GM18505 (cell line): ENCODE measurements around the gene ROBO3.

ENCODE experiments used
- ATAC-seq: cut with Tn5 transposase; IDR thresholded peaks from one replicate; pipeline ENCODE4 v1.9.1; 2021; ENCODE audit not compliant: unreplicated experiment
- POLR2A ChIP-seq: IDR thresholded peaks from 4 replicates; pipeline ENCODE4 v1.6.1; 2011; ENCODE audit warnings: borderline replicate concordance; ENCODE audit not compliant: insufficient read depth, insufficient read length; ENCODE audit errors: extremely low read depth

Gene ROBO3

GRCh38 chr11:124839128-124839971 is 25.9 kb upstream of the ROBO3 start:
- no peak for TF ChIP-seq POLR2A
- no peak for ATAC-seq

DNA sequence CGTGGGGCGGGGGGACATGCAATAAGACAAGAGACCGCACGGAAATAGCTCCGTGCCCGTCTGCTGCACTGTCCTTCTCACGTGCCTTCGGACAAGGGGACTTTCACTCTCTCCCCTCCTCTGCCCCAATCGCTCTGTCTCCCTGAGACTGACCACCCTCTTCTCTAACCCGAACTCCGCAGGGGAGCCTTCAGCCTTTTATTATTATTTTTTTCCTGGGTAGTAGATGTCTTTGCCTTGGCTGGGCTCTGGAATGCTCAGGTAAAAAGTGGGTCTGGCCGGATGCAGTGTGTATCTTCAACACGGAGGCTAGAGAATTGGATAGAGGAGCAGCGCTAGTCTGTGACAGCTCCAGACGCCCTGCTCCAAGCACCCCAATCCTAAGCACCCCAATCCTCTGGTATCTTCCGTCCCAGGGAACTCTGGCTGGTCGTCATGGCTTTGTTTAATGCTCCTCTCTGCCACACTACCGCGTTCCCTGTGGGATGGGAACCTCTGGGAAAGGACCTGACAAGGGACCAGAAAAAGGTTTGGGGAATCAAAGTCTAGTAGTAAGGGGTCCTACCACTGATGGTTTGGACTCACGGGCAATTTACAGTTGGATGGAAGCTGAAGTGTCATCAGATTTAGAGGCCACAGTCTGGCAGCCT is 25.1 kb upstream of the ROBO3 start:
- TF ChIP-seq POLR2A = no peak
- no peak for ATAC-seq

- no peak for TF ChIP-seq POLR2A
- ATAC-seq = no peak
These were observed 24.6 kb upstream of the ROBO3 start for GRCh38 chr11:124840666-124841065.

GRCh38 chr11:124841201-124841600 is 24.0 kb upstream of the ROBO3 start:
- ATAC-seq = no peak
- no peak for TF ChIP-seq POLR2A

GRCh38 chr11:124841840-124842239 is 23.4 kb upstream of the ROBO3 start:
- no peak for ATAC-seq

GRCh38 chr11:124842305-124842704 is 22.9 kb upstream of the ROBO3 start:
- ATAC-seq = no peak
- TF ChIP-seq POLR2A = no peak

More at GRCh38 chr11:124841840-124842239, 23.4 kb upstream of the ROBO3 start:
- TF ChIP-seq POLR2A = no peak

DNA sequence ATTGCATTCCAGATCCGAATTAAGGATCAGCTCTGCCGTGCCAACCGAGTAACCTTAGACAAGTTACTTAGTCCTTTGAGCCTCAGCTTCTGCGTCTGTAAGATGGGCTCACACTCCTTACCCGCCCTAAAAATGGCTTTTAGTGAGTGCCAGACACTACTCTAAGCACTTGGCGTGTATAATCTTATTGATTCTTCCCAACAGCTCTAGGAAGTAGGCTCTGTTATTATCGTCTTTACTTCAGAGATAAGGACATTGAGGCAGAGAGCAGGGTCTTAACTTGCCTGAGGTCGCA is 21.7 kb upstream of the ROBO3 start:
- TF ChIP-seq POLR2A = no peak
- no peak for ATAC-seq

DNA sequence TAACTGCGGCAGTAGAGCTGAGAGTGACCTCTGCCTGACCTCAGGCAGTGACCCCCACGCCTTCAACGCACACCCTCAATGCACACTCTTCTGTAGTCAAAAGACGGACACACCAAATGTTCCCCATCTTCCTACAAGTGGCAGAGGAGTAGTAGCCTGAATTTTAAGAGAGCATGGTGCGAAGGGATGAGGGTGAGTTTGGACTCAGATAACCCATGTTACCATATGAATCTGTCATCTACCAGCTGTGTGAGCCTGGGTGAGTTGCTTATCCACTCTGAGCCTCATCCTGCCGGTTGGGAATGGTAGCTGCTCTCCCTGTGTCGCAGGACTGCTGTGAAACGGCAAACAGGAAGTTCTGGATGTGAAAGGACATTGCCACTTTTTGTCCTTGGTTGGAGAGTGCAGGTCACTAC is 20.6 kb upstream of the ROBO3 start:
- TF ChIP-seq POLR2A = no peak
- no peak for ATAC-seq

DNA sequence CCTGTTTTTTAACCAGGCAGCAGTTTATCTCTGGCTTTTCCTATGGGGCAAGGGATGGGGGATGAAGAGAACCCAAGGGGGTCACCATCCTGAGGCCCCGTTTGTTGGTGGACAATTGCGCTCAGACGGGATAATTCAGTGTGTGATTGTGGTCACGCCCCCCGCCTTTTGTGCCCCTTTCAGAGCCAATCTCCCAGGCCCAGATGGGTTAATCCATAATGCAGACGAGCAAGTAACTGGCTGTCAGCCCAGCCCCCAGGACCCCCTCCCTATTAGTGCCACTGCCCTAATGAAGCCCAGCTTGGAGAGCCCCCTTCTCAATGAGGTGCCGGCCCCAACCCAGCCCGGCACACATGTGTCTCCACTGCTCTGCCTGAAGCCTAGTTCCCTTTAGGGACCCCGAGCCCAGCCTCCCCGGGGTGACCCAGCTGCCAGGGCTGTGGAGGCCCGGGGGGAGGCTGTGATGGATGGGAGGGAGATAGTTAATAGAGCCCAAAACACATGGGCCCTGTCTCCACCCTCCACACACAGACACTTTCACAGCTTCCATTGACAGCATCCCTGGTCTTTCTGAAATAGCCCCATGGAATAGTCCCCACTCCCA is 19.1 kb upstream of the ROBO3 start:
- no peak for TF ChIP-seq POLR2A
- ATAC-seq = no peak

- no peak for TF ChIP-seq POLR2A
- ATAC-seq = no peak
These were observed 6.1 kb upstream of the ROBO3 start for GRCh38 chr11:124859171-124859570.

DNA sequence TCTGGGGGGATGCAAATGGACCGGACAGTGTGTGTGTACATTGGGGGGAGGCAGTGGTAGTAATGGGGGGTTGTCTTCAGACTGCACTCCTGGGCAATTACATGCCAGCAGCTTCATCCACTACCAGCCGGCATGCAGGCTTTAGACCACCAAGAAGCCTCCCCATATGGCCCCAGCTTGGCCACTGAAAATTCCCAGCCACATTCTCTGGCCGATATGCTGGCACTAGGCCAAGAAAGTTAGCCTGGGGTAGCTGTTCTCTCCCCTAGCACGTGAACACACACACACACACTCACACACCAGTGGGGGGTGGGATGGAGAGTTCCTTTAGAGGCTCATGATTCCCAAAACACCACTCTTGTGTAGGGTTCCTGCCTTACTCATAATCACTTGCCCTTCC is 3.6 kb upstream of the ROBO3 start:
- no peak for TF ChIP-seq POLR2A
- no peak for ATAC-seq

DNA sequence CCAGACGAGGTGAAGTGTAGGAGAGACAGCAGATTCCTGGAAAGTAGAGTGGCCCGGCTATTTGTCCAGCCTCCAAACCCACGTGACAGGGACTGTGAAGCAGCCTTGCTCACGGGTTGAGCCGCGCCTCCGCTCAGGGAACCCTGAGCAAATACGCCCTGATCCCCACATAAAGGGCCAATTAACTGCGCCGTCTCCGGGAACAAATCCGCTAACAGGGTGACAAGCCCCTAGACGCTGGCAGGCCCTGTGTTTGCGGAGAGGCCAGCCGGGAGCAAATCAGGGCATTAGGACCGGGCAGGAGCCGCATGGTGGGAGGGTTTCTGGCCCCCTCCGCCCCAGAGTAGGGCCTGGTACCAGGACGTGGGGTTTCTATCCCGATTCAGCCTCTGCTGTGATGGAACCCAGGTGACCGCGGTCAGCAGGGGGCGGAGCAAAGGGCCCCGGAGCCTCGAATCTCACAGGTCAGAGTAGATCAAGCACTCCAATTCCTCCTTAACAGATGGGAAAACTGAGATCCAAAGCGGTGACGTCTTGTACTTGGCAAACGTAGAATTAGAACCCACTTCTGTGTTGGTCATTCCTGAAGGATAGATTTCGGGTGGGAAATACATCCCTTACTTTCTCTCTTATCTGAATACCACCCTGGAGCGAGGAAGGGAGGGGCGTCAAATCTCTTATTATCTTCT is 2.0 kb upstream of the ROBO3 start:
- TF ChIP-seq POLR2A = no peak
- no peak for ATAC-seq

GRCh38 chr11:124863826-124864165 is 1.4 kb upstream of the ROBO3 start:
- no peak for ATAC-seq
- no peak for TF ChIP-seq POLR2A
